Left hindlimb (tissue), 1 donor: ENCODE results near the gene DAGLA.
A peak's percentile ranks its signal among the peaks of the same experiment; 100 is the strongest.

ENCODE experiments used
- DNase-seq: peaks from one replicate; pipeline ENCODE4 v3.0.0-alpha.2; 2018

The DAGLA gene

DNA sequence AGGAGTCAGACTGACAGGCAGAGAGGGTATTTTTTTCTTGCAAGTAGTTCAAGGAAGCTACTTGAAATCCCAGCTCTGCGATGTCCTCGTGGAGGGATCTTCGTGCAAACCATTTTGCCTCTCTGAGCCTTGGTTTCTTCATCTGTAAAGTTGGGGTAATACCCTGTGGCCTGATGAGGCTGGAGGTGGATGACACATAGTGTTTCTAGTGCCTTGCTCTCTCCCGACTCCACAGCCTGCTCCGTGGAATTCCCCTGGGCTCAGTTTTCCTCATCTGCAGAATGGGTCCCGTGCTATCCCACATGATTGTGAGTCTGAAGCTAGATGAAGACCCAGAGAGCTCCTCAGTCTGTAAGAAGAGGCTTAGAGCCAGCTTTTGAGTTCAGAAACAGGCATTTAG lies 32.7 kb downstream of the DAGLA start:
- DNase-seq: no peak

- no peak for DNase-seq
Measured at GRCh38 chr11:61713464-61713863, 33.3 kb downstream of the DAGLA start.

- no peak for DNase-seq
Measured at GRCh38 chr11:61713906-61714305, 33.7 kb downstream of the DAGLA start.

GRCh38 chr11:61714316-61714715 lies 34.1 kb downstream of the DAGLA start:
- DNase-seq: no peak

- no peak for DNase-seq
Measured at GRCh38 chr11:61714916-61715315, 34.7 kb downstream of the DAGLA start.

GRCh38 chr11:61715867-61716266 lies 35.7 kb downstream of the DAGLA start:
- no peak for DNase-seq

DNA sequence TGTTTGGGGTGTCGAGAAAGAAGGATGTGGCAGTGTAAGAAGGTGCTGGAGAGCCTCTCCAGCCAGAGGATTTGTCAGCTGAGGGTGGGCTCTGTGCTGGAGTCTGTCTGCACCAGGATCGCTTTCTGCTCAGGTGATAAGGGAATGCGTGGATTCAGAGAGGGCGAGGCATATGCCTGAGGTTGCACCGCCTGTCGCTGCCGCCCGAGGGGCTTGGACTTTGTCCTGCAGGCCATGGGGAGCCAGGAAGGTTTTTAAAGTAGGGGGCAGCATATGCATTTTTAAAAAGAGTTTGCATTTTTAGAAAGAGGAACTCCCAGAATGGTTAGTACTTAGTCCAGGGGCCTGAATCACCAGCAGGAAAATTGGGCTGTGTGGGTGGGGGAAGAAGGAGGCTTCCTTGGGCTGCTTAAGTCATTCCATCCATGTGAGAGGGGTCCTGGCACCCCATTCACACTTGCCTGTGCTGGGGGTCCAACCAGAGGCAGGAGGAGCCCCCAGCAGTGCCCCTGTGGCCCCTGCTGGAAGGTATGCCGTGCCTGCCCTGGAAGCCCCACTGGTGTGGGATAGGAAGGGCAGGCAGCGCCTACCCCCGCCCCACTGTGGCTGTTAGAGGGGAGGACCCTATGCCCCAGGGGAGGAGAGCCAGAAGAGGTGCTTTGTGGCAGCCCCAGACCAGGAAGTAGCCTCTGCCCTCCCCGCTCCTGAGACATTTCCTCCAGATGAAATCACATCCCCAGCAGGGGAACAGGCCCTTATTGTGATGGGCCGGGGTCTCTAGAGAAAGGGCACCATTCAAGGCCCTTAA lies 36.5 kb downstream of the DAGLA start:
- no peak for DNase-seq

GRCh38 chr11:61717286-61718033 lies 37.3 kb downstream of the DAGLA start:
- no peak for DNase-seq

- no peak for DNase-seq
Measured at GRCh38 chr11:61718046-61718531, 37.9 kb downstream of the DAGLA start.

DNA sequence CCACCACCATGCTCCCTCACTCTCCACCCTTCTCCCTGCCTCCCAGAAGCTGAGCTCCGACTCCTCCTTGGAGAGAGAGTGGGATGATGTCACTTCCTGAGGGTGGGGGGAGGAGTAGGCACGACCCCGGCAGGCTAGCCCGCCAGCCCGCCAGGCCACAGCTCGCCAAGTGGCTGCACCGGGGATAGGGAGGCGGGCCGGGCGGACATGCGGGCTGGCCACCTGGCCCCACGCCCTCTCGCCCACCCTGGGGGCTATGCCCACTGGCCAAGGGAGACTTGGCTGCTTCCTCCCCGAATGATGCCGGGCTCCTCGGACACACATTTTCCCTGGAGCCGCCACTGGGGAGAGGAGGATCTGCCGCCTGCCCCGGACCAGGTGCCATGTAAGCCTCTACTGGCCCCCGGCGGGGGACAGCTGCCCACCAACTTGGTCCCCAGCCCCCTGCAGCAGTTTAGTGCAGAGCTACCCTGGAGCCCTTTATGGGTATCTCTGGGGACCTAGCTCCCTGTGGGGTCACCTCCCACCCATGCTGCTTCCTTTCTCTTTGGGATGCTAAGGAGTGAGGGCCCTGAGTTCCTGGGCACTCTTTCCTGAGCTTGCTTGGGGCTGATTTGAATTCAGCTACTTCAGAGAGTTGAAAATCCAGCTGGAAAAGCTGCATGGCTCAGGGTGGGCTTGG lies 38.6 kb downstream of the DAGLA start:
- peak; percentile 82 for DNase-seq

DNA sequence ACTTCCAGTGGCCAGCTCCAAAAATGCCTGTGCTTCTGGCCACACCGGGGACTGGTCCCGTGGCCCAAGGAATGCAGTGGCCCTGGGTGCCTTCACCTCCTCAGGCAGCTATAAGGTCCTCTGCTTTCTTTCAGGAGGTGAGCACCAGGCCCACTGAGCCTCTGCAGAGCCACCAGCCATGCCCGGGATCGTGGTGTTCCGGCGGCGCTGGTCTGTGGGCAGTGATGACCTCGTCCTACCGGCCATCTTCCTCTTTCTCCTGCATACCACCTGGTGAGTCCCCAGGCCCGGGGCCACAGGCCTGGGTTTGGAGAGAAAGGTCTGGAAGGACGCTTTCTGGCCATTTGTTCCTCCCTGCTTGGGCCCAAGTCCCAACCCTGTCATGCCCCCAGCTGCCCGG lies 39.8 kb downstream of the DAGLA start:
- no peak for DNase-seq

GRCh38 chr11:61720597-61720996 lies 40.4 kb downstream of the DAGLA start:
- DNase-seq: no peak

DNA sequence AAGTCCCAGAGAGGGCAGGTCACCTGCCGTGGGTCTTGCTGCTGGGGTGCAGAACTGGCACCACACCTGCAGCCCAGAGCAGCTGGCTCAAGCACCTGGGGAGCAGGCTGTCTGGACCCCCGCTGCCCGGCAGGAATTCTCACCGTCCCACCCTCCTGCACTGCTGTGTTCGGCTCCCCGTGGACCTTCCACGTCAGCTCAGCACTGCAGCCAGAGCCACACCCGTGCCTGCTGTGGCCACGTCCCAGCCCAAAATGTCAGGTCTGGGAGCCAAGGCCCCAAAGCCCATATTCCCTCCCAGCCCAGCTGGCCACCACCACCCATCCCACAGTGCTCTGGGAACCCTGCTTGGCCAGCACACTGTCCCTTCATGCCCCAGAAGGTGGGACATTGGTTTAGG lies 44.2 kb downstream of the DAGLA start:
- DNase-seq: no peak

DNA sequence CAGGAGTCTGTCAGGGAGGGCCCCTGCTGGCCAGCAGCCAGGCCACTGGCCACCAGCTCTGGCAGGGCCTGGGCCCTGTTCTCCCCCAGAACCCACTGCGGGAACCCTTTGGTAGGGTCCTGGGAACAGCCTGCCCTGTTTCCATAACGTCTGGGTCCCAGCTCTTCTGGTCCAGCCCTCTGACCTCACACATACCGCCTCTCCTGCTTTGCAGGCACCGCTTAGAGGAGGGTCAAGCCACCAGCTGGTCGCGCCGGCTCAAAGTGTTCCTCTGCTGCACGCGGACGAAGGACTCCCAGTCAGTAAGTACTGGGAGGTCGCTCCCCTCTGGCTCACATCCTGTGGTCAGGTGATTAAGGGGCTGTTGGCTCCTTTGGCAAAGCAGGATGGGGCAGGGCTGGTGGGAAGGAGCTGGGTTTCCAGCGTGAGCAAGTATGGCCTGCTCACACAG lies 45.6 kb downstream of the DAGLA start:
- no peak for DNase-seq

GRCh38 chr11:61726775-61727174 lies 46.6 kb downstream of the DAGLA start:
- no peak for DNase-seq

- DNase-seq: no peak
Measured at GRCh38 chr11:61727401-61727811, 47.2 kb downstream of the DAGLA start.

- DNase-seq: no peak
Measured at GRCh38 chr11:61728066-61728939, 48.1 kb downstream of the DAGLA start.

DNA sequence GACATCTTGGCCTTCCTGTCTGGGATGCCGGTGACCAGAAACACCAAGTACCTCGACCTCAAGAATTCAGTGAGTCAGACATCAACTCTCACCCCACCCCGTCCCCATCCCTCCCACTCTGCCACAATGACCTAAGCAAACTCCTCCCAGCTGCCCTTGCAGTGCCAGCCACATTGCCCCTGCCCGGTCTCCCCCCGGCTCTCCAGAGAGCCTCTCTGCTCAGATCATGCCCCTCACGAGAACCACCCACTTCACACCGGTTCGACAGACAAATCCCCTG lies 48.7 kb downstream of the DAGLA start:
- DNase-seq: no peak

DNA sequence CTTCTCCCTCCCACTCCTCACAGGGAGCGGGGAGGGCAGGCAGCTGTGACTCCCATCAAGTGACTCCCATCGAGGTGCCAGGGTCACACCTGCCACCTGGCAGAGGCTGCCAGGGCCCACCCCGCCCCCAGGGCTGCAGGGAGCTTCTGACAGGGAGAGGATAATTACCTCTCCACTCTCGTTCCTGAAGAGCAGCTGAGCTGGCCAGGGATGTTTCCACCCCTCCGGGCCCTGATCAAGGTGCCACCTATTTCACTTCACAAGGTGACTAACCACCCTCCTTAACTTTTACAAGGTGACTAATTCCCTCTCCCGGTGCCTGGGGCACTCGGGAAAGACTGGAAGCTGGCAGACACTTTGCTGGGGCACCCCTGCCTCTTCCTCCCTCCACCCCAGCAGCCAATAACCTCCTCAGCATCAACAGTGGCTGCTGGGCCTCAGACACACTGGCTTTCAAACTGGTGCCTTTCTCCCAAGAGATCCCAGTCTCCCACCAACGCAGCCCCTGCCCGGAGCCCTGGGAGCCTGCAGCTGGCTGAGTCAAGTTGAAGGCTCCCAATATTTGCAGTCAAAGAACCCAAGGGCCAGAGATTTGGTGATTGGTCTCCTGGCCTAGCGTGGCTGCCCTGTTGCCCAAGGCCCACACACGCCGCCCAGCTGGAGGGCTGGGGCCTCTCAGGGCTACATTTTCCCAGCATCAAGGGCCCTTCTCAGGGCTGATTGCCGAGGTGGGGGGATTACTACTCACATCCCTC lies 50.2 kb downstream of the DAGLA start:
- no peak for DNase-seq

DNA sequence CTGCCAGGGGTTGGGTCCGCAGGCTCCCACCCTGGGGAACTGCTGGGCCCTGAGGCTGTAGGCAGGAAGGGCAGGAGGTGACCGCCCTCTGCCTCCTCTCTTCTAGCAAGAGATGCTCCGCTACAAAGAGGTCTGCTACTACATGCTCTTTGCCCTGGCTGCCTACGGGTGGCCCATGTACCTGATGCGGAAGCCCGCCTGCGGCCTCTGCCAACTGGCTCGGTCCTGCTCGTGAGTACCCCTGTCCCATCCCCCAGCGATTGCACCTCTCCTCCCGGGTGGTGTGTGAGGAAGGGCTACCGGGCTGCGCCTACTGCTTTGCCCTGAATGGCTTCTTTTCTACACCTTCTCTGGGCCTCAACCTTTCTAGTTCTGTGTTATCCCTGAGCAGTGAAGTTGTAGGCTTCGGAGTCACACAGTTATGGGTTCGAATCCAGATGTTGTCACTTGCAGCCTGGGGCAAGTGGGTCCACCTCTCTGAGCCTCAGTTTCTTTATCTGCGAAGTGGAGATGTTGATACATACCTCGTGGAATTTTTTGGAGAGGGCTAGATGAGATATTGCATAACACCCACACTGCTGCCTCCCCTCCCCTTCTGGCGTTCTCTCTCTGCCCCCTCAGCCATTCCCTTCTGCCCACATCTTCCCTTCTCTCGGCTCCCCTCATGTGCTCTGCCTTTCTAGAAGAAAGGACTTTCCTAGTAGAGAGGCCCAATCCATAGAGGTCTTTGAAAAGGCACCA lies 51.2 kb downstream of the DAGLA start:
- no peak for DNase-seq
